GM12878 (cell line): ENCODE results near the gene TM9SF4.
A peak's percentile ranks its signal among the peaks of the same experiment; 100 is the strongest.

Experiments used
- ASH2L ChIP-seq: fragments of 300-600, 200-600 bp; sonication (generic); IDR thresholded peaks from 2 replicates; pipeline ENCODE4 v1.6.1; 2017; ENCODE audit warnings: low read depth, mild to moderate bottlenecking, borderline replicate concordance
- MAX ChIP-seq: IDR thresholded peaks from 2 replicates; pipeline ENCODE4 v1.6.1; 2012; ENCODE audit warnings: low read depth, low read length, improper control_type of control experiment
- PAX8 ChIP-seq: fragments of 450-650 bp; IDR thresholded peaks from 2 replicates; pipeline ENCODE4 v1.6.1; 2017; ENCODE audit warnings: mild to moderate bottlenecking, moderate library complexity
- POLR2A ChIP-seq: IDR thresholded peaks from 2 replicates; pipeline ENCODE4 v1.6.1; 2011; ENCODE audit warnings: low read depth, mild to moderate bottlenecking, low read length
- POLR2AphosphoS5 ChIP-seq: IDR thresholded peaks from 2 replicates; pipeline ENCODE4 v1.6.1; 2011; ENCODE audit warnings: mild to moderate bottlenecking, low read length, inconsistent platforms
- REST ChIP-seq: IDR thresholded peaks from 2 replicates; pipeline ENCODE4 v1.6.1; 2012; ENCODE audit warnings: mild to moderate bottlenecking, low read depth, low read length
- RFX5 ChIP-seq: IDR thresholded peaks from 2 replicates; pipeline ENCODE4 v1.6.1; 2011; ENCODE audit warnings: low read depth, low read length, improper control_type of control experiment
- SIN3A ChIP-seq: IDR thresholded peaks from 2 replicates; pipeline ENCODE4 v1.6.1; 2012; ENCODE audit warnings: low read depth, low read length, improper control_type of control experiment
- SPI1 ChIP-seq: IDR thresholded peaks from 2 replicates; pipeline ENCODE4 v1.6.1; 2011; ENCODE audit warnings: low read depth, mild to moderate bottlenecking, low read length, moderate library complexity, borderline replicate concordance; ENCODE audit not compliant: insufficient read depth
- SREBF2 ChIP-seq: IDR thresholded peaks from 2 replicates; pipeline ENCODE4 v1.6.1; 2012; ENCODE audit warnings: mild to moderate bottlenecking, low read length
- SRF ChIP-seq, 2 experiments: IDR thresholded peaks; 2 replicates each; pipeline ENCODE4 v1.6.1; 2011; ENCODE audit warnings: low read depth in 2 of 2, low read length in 2 of 2, mild to moderate bottlenecking in 1 of 2, moderate library complexity in 1 of 2
- TARDBP ChIP-seq: IDR thresholded peaks from 2 replicates; pipeline ENCODE4 v1.6.1; 2016; ENCODE audit warnings: borderline replicate concordance
- YY1 ChIP-seq: IDR thresholded peaks from 2 replicates; pipeline ENCODE4 v1.6.1; 2011; ENCODE audit warnings: low read depth, mild to moderate bottlenecking, low read length
- TF ChIP-seq, protein P1 (sequence below), 3 experiments: IDR thresholded peaks in 2 of 3; conservative IDR thresholded peaks in 1 of 3; 2 replicates each; pipeline ENCODE4 v1.5.1; 2011; ENCODE audit warnings: low read depth in 3 of 3, low read length in 3 of 3, mild to moderate bottlenecking in 3 of 3, control low read depth in 2 of 3, moderate library complexity in 2 of 3, inconsistent platforms in 1 of 3, mixed read lengths in 1 of 3; ENCODE audit not compliant: control insufficient read depth in 2 of 3, insufficient read depth in 1 of 3; ENCODE audit errors: extremely low read depth in 1 of 3

GRCh38 chr20:32189691-32190615, 80.4 kb downstream of the TM9SF4 start:
- TF ChIP-seq RFX5 (no peak), POLR2A (peak; percentile 47), SPI1 (no peak), PAX8 (no peak), MAX (no peak), SREBF2 (no peak), YY1 (peak; percentile 39; the same call in 1 of the 2 replicates), TARDBP (no peak), REST (no peak), POLR2AphosphoS5 (0 out of 2 replicates have a peak, but pooled peaks have one; percentile 27), SRF (IDR thresholded peaks at IDR 0.05; ENCODE audit: low read depth in 2 of 2, low read length in 2 of 2) (no peak), SIN3A (no peak), ASH2L (no peak)
- TF ChIP-seq, protein P1, sequence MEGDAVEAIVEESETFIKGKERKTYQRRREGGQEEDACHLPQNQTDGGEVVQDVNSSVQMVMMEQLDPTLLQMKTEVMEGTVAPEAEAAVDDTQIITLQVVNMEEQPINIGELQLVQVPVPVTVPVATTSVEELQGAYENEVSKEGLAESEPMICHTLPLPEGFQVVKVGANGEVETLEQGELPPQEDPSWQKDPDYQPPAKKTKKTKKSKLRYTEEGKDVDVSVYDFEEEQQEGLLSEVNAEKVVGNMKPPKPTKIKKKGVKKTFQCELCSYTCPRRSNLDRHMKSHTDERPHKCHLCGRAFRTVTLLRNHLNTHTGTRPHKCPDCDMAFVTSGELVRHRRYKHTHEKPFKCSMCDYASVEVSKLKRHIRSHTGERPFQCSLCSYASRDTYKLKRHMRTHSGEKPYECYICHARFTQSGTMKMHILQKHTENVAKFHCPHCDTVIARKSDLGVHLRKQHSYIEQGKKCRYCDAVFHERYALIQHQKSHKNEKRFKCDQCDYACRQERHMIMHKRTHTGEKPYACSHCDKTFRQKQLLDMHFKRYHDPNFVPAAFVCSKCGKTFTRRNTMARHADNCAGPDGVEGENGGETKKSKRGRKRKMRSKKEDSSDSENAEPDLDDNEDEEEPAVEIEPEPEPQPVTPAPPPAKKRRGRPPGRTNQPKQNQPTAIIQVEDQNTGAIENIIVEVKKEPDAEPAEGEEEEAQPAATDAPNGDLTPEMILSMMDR (IDR thresholded peaks at IDR 0.05 in 2 of 3, conservative IDR thresholded peaks at IDR 0.05 in 1 of 3; ENCODE audit: control insufficient read depth in 2 of 3, extremely low read depth in 1 of 3, insufficient read depth in 1 of 3, low read depth in 3 of 3, low read length in 3 of 3): no peak
